SK-N-SH (cell line): ENCODE results near the gene KRT6B. TPM values are rescaled to one million over a fixed set of nuclear protein-coding genes. Genes with fewer than 3 reads are reported as not detected.

Source experiments
- CTCF ChIA-PET: fragments of 300-600, 350-600 bp; formaldehyde crosslinking; extraction: SDS; loops from one replicate; lab custom pipeline; 2021; lab: Yijun Ruan, JAX
- POLR2A ChIA-PET: fragments of 350-600 bp; sonication (Branson Sonifier 250); formaldehyde crosslinking; extraction: SDS; loops from one replicate; lab custom pipeline; 2020; ENCODE audit warnings: antibody characterized with exemption, inconsistent platforms; lab: Yijun Ruan, JAX
- DNase-seq: peaks from one replicate; pipeline ENCODE4 v3.0.0; 2012
- H2AFZ ChIP-seq: fragments of 200-600 bp; sonication (generic); 2 replicates; pipeline ENCODE4 v1.8.1; 2016; ENCODE audit warnings: antibody characterized with exemption, mild to moderate bottlenecking, low read depth
- H3F3A ChIP-seq: fragments of 200-600 bp; sonication (generic); replicated peaks from 2 replicates; pipeline ENCODE3; 2016; ENCODE audit warnings: antibody characterized with exemption, mild to moderate bottlenecking; ENCODE audit not compliant: insufficient read depth
- H3K27ac ChIP-seq, 2 experiments: fragments of 200-500 bp in 1 of 2; fragments of 200-600 bp in 1 of 2; sonication (Bioruptor generic) in 1 of 2; sonication (generic), shearing (Covaris generic) in 1 of 2; 2 replicates each; pipeline versions ENCODE4 v1.5.1 to v1.6.1; 2014 to 2016; ENCODE audit warnings: low read depth in 2 of 2, inconsistent platforms in 1 of 2, low read length in 1 of 2, mild to moderate bottlenecking in 1 of 2, mixed read lengths in 1 of 2
- H3K27me3 ChIP-seq: fragments of 200-600 bp; sonication (generic), shearing (Covaris generic); 2 replicates; pipeline ENCODE4 v1.6.1; 2016; ENCODE audit warnings: mixed run types; ENCODE audit not compliant: insufficient read depth
- H3K36me3 ChIP-seq, 2 experiments: fragments of 200-500 bp in 1 of 2; fragments of 200-600 bp in 1 of 2; sonication (Bioruptor generic) in 1 of 2; sonication (generic) in 1 of 2; replicated peaks in 1 of 2; 2 replicates each; pipeline versions ENCODE3 to v1.5.1; 2014 to 2016; ENCODE audit warnings: low read length in 1 of 2, mild to moderate bottlenecking in 1 of 2; ENCODE audit not compliant: insufficient read depth in 2 of 2, control insufficient read depth in 1 of 2
- H3K4me1 ChIP-seq, 2 experiments: fragments of 200-500 bp in 1 of 2; fragments of 200-600 bp in 1 of 2; sonication (Bioruptor generic) in 1 of 2; sonication (generic), shearing (Covaris generic) in 1 of 2; 2 replicates each; pipeline versions ENCODE4 v1.5.1 to v1.6.1; 2014 to 2016; ENCODE audit warnings: low read depth in 1 of 2, low read length in 1 of 2, mixed run types in 1 of 2; ENCODE audit not compliant: insufficient read depth in 2 of 2, control insufficient read depth in 1 of 2
- H3K4me2 ChIP-seq: fragments of 200-600 bp; sonication (generic), shearing (Covaris generic); 2 replicates; pipeline ENCODE4 v1.6.1; 2017; ENCODE audit warnings: mixed run types
- H3K4me3 ChIP-seq, 2 experiments: fragments of 200-500 bp in 1 of 2; fragments of 200-600 bp in 1 of 2; sonication (Bioruptor generic) in 1 of 2; sonication (generic), shearing (Covaris generic) in 1 of 2; 2 replicates each; pipeline versions ENCODE4 v1.5.1 to v1.8.1; 2014 to 2016; ENCODE audit warnings: low read depth in 2 of 2, inconsistent platforms in 1 of 2, low read length in 1 of 2, mild to moderate bottlenecking in 1 of 2, mixed read lengths in 1 of 2, moderate library complexity in 1 of 2
- H3K79me2 ChIP-seq: fragments of 200-600 bp; sonication (generic); 2 replicates; pipeline ENCODE4 v1.8.1; 2017; ENCODE audit warnings: mild to moderate bottlenecking; ENCODE audit not compliant: insufficient read depth
- H3K9ac ChIP-seq: fragments of 200-600 bp; sonication (generic); 2 replicates; pipeline ENCODE4 v1.6.1; 2017; ENCODE audit warnings: mixed run types
- H3K9me2 ChIP-seq: fragments of 200-600 bp; sonication (generic); 2 replicates; pipeline ENCODE4 v1.6.1; 2017; ENCODE audit warnings: mixed run types
- H3K9me3 ChIP-seq: fragments of 200-600 bp; sonication (generic); 2 replicates; pipeline ENCODE4 v1.6.1; 2017; ENCODE audit warnings: mixed run types, mild to moderate bottlenecking, moderate library complexity
- H4K20me1 ChIP-seq: fragments of 200-600 bp; sonication (generic); 2 replicates; pipeline ENCODE4 v1.6.1; 2017; ENCODE audit warnings: mild to moderate bottlenecking, mixed run types; ENCODE audit not compliant: insufficient read depth
- EP300 ChIP-seq, 2 experiments: IDR thresholded peaks; 2 replicates each; pipeline versions ENCODE4 v1.4.0 to v1.6.1; 2012; ENCODE audit warnings: borderline replicate concordance in 1 of 2, low read depth in 1 of 2, low read length in 1 of 2
- EZH2phosphoT487 ChIP-seq: fragments of 200-600 bp; sonication (generic); IDR thresholded peaks from 2 replicates; pipeline ENCODE4 v1.6.1; 2017; ENCODE audit warnings: low read depth, mixed run types, mild to moderate bottlenecking, antibody characterized with exemption, moderate library complexity, borderline replicate concordance
- FOXJ3 ChIP-seq: sonication (generic); formaldehyde crosslinking; IDR thresholded peaks from 2 replicates; pipeline ENCODE4 v1.5.1; 2020; ENCODE audit warnings: mild to moderate bottlenecking, missing genetic modification reagents
- NFIC ChIP-seq: IDR thresholded peaks from 2 replicates; pipeline ENCODE4 v1.4.0; 2012; ENCODE audit warnings: borderline replicate concordance
- NRF1 ChIP-seq: IDR thresholded peaks from 2 replicates; pipeline ENCODE4 v1.6.1; 2012; ENCODE audit warnings: low read depth, mild to moderate bottlenecking, low read length
- RAD21 ChIP-seq: IDR thresholded peaks from 2 replicates; pipeline ENCODE4 v1.6.1; 2012; ENCODE audit warnings: mild to moderate bottlenecking, low read length
- RCOR1 ChIP-seq: fragments of 150-350 bp; IDR thresholded peaks from 2 replicates; pipeline ENCODE4 v1.6.1; 2017; ENCODE audit warnings: antibody characterized with exemption, low read length
- RFX5 ChIP-seq: IDR thresholded peaks from 2 replicates; pipeline ENCODE4 v1.6.1; 2012; ENCODE audit warnings: mild to moderate bottlenecking, improper control_type of control experiment, low read length
- RXRA ChIP-seq: IDR thresholded peaks from 2 replicates; pipeline ENCODE4 v1.4.0; 2012; ENCODE audit warnings: low read depth, mild to moderate bottlenecking, borderline replicate concordance
- TAF1 ChIP-seq: IDR thresholded peaks from 2 replicates; pipeline ENCODE4 v1.6.1; 2012; ENCODE audit warnings: low read depth, mild to moderate bottlenecking, low read length, moderate library complexity, borderline replicate concordance
- USF2 ChIP-seq: fragments of 150-350 bp; IDR thresholded peaks from 2 replicates; pipeline ENCODE4 v1.6.1; 2017; ENCODE audit warnings: antibody characterized with exemption, low read length, low read depth, borderline replicate concordance
- WGBS: methylation state at CpG from one replicate; pipeline ENCODE4 v1.1.6; 2017; ENCODE audit warnings: low lambda C conversion rate; 5-methylcytosine and 5-hydroxymethylcytosine counted together
- polyA plus RNA-seq, 3 experiments: library from polyadenylated mRNA; depleted of rRNA; stranded (reverse); fragments of >200 nt; gene quantifications; 2 replicates each; pipeline ENCODE4 v1.2.3, GENCODE V29; 2012
- TF ChIP-seq, protein P1 (sequence below): IDR thresholded peaks from 2 replicates; pipeline ENCODE4 v1.4.0; 2012; ENCODE audit warnings: low read depth

KRT6B gene
- polyA plus RNA-seq, 1 of the 3 experiments (the other 2 are of a cell fraction), result not detected

- H4K20me1 ChIP-seq, result no peaks in the 10 kb centered on the region
- no peaks in the 10 kb centered on the region for H3K9me2 ChIP-seq
- H3K27me3 ChIP-seq, result peaks cover 7% of the 10 kb centered on the region; the same call in 1 of the 2 replicates
- TF ChIP-seq EP300 (IDR thresholded peaks at IDR 0.05; ENCODE audit: borderline replicate concordance in 1 of 2, low read depth in 1 of 2, low read length in 1 of 2), result no peak
- no peak for TF ChIP-seq USF2
- TF ChIP-seq RAD21, result no peak
- no peak for TF ChIP-seq FOXJ3
- no peak overlapping the region for H3K27ac ChIP-seq
- H3K9ac ChIP-seq, result no peak overlapping the region
- H2AFZ ChIP-seq, result no peak overlapping the region
- no peak for DNase-seq
- H3K4me2 ChIP-seq, result no peak overlapping the region
- H3K79me2 ChIP-seq, result no peaks in the 10 kb centered on the region
- ChIA-PET CTCF (no interaction called here), POLR2A (no interaction called here)
- H3K4me1 ChIP-seq, result no peaks in the 10 kb centered on the region
- H3K36me3 ChIP-seq, result no peaks in the 10 kb centered on the region
- no peaks in the 10 kb centered on the region for H3F3A ChIP-seq
- H3K4me3 ChIP-seq, result no peak overlapping the region
- WGBS, result 55% methylated on average over 5 of the region's 5 CpGs
- H3K9me3 ChIP-seq, result no peaks in the 10 kb centered on the region
Measured at GRCh38 chr12:52458861-52459260, 6.9 kb upstream of the KRT6B start.

DNA sequence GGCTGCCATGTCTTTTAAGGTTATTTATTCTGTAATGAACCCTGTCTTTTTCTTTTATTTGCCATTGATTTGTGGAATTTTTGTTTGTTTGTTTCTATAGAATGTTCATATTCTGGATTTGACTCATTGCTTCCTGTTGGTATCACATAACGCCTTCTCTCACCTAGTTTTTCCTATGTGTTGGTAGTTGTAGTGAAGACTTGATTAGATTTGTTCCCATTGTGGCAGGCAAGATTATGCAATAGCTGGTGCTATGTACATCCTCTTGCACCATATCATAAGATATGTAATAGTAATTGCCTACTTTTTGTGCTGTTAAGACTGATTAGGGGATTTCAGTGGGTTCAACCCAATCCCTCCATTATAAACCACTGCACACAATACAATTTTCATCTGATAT, 3.9 kb upstream of the KRT6B start:
- H3K79me2 ChIP-seq, result no peaks in the 10 kb centered on the region
- H3K9me3 ChIP-seq, result no peaks in the 10 kb centered on the region
- no peak overlapping the region for H3K27ac ChIP-seq
- no peak for DNase-seq
- H3K27me3 ChIP-seq, result peaks cover 10% of the 10 kb centered on the region; the same call in 1 of the 2 replicates
- no peaks in the 10 kb centered on the region for H3K4me1 ChIP-seq
- no peak overlapping the region for H3K9ac ChIP-seq
- H3K4me2 ChIP-seq, result no peak overlapping the region
- TF ChIP-seq NFIC (no peak), RXRA (no peak), RFX5 (no peak), RCOR1 (no peak), TAF1 (no peak), NRF1 (no peak), RAD21 (no peak), EZH2phosphoT487 (no peak), EP300 (IDR thresholded peaks at IDR 0.05; ENCODE audit: borderline replicate concordance in 1 of 2, low read depth in 1 of 2, low read length in 1 of 2) (no peak)
- TF ChIP-seq, protein P1, sequence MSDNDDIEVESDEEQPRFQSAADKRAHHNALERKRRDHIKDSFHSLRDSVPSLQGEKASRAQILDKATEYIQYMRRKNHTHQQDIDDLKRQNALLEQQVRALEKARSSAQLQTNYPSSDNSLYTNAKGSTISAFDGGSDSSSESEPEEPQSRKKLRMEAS, result no peak
- no peak overlapping the region for H3K4me3 ChIP-seq
- no peaks in the 10 kb centered on the region for H3K36me3 ChIP-seq
- H4K20me1 ChIP-seq, result no peaks in the 10 kb centered on the region
- WGBS, result 17% methylated on average over 1 of the region's 1 CpG
- ChIA-PET CTCF (no interaction called here), POLR2A (no interaction called here)
- H3K9me2 ChIP-seq, result no peaks in the 10 kb centered on the region
- H2AFZ ChIP-seq, result no peak overlapping the region
- no peaks in the 10 kb centered on the region for H3F3A ChIP-seq
